H1 (cell line): Measurements from ENCODE around the gene WIPF1. TPM values are rescaled to one million over a fixed set of nuclear protein-coding genes. Genes with fewer than 3 reads are reported as not detected.

Experiments used
- CTCF ChIA-PET: fragments of 300-600 bp; sonication (Branson Sonifier 250); formaldehyde crosslinking; loops from one replicate; lab custom pipeline; 2021; ENCODE audit not compliant: partially characterized antibody; lab: Charles Lee
- POLR2A ChIA-PET: fragments of 300-600 bp; sonication (Branson Sonifier 250); formaldehyde crosslinking; loops from one replicate; lab custom pipeline; 2021; ENCODE audit warnings: inconsistent platforms; ENCODE audit not compliant: partially characterized antibody; lab: Charles Lee
- DNase-seq, 2 experiments: peaks; one replicate each; pipeline versions ENCODE4 v3.0.0 to v3.0.0-alpha.2; 2010 to 2022; ENCODE audit warnings: low spot score in 2 of 2, low read depth in 1 of 2, mixed read lengths in 1 of 2
- FAIRE-seq: peaks from 2 replicates; lab custom pipeline; 2011; peaks lifted over from hg19 to GRCh38; lab: Jason Lieb, UNC
- H2AFZ ChIP-seq: 2 replicates; pipeline ENCODE4 v1.8.1; 2012; ENCODE audit warnings: low read length, inconsistent platforms
- H2AK5ac ChIP-seq: 2 replicates; pipeline ENCODE4 v1.6.1; 2013; ENCODE audit warnings: low read depth, low read length
- H2BK120ac ChIP-seq: replicated peaks from 2 replicates; pipeline ENCODE3; 2013; ENCODE audit warnings: low read depth, low read length, inconsistent platforms
- H2BK12ac ChIP-seq: 2 replicates; pipeline ENCODE4 v1.6.1; 2013; ENCODE audit warnings: low read depth, low read length
- H2BK15ac ChIP-seq: 2 replicates; pipeline ENCODE4 v1.6.1; 2013; ENCODE audit warnings: low read length
- H2BK20ac ChIP-seq: 2 replicates; pipeline ENCODE4 v1.6.1; 2013; ENCODE audit warnings: low read length
- H2BK5ac ChIP-seq: 2 replicates; pipeline ENCODE4 v1.6.1; 2013; ENCODE audit warnings: low read depth, low read length
- H3K14ac ChIP-seq: 2 replicates; pipeline ENCODE4 v1.6.1; 2013; ENCODE audit warnings: inconsistent platforms; ENCODE audit not compliant: insufficient read length
- H3K18ac ChIP-seq: 2 replicates; pipeline ENCODE4 v1.6.1; 2013; ENCODE audit warnings: low read length; ENCODE audit errors: extremely low read depth
- H3K23ac ChIP-seq: 2 replicates; pipeline ENCODE4 v1.6.1; 2013; ENCODE audit warnings: inconsistent platforms; ENCODE audit not compliant: insufficient read length
- H3K23me2 ChIP-seq: 2 replicates; pipeline ENCODE4 v1.6.1; 2013; ENCODE audit warnings: low read depth, low read length
- H3K27ac ChIP-seq: 2 replicates; pipeline ENCODE4 v1.6.1; 2011; ENCODE audit warnings: low read depth, low read length, inconsistent platforms
- H3K27me3 ChIP-seq, 4 experiments: replicated peaks in 1 of 4; 1 replicate in 1 of 4; 2 replicates in 3 of 4; pipeline versions ENCODE4 v1.6.1 to v1.8.1; 2011 to 2013; ENCODE audit warnings: low read length in 3 of 4, mild to moderate bottlenecking in 3 of 4, inconsistent platforms in 2 of 4, mixed read lengths in 2 of 4, moderate library complexity in 1 of 4; ENCODE audit not compliant: control insufficient read depth in 3 of 4, insufficient read depth in 3 of 4; ENCODE audit errors: extremely low read depth in 1 of 4
- H3K36me3 ChIP-seq, 4 experiments: 2 replicates each; pipeline versions ENCODE4 v1.6.1 to v1.8.1; 2011 to 2013; ENCODE audit warnings: mild to moderate bottlenecking in 4 of 4, low read length in 3 of 4, moderate library complexity in 2 of 4, control low read depth in 1 of 4, inconsistent platforms in 1 of 4; ENCODE audit not compliant: insufficient read depth in 4 of 4, control insufficient read depth in 2 of 4
- H3K4ac ChIP-seq: replicated peaks from 2 replicates; pipeline ENCODE3; 2013; ENCODE audit warnings: low read length, low read depth, mixed read lengths, inconsistent platforms; ENCODE audit not compliant: insufficient read length
- H3K4me1 ChIP-seq, 4 experiments: replicated peaks in 1 of 4; 1 replicate in 1 of 4; 2 replicates in 3 of 4; pipeline versions ENCODE4 v1.6.1 to v1.8.1; 2011 to 2013; ENCODE audit warnings: low read length in 3 of 4, inconsistent platforms in 2 of 4, mixed read lengths in 1 of 4; ENCODE audit not compliant: insufficient read depth in 4 of 4, control insufficient read depth in 3 of 4
- H3K4me2 ChIP-seq, 2 experiments: 2 replicates each; pipeline versions ENCODE4 v1.6.1 to v1.8.1; 2011 to 2013; ENCODE audit warnings: low read depth in 2 of 2, low read length in 2 of 2, control low read depth in 1 of 2, inconsistent platforms in 1 of 2, mild to moderate bottlenecking in 1 of 2; ENCODE audit not compliant: insufficient read depth in 1 of 2
- H3K4me3 ChIP-seq, 4 experiments: fragments of 200-600, 300-600 bp in 1 of 4; sonication (generic), shearing (Covaris generic), sonication (Bioruptor Twin) in 1 of 4; 2 replicates each; pipeline versions ENCODE4 v1.5.1 to v1.8.1; 2011 to 2016; ENCODE audit warnings: low read length in 4 of 4, low read depth in 3 of 4, control low read depth in 2 of 4, inconsistent platforms in 2 of 4, mild to moderate bottlenecking in 2 of 4, mixed read lengths in 1 of 4, moderate library complexity in 1 of 4; ENCODE audit not compliant: insufficient read depth in 2 of 4; ENCODE audit errors: extremely low read depth in 1 of 4
- H3K56ac ChIP-seq: replicated peaks from 2 replicates; pipeline ENCODE3; 2013; ENCODE audit warnings: low read depth, mild to moderate bottlenecking, mixed read lengths, low read length, inconsistent platforms; ENCODE audit not compliant: insufficient read length
- H3K79me1 ChIP-seq: 2 replicates; pipeline ENCODE4 v1.6.1; 2013; ENCODE audit warnings: low read depth, low read length, control low read depth
- H3K79me2 ChIP-seq, 2 experiments: 2 replicates each; pipeline versions ENCODE4 v1.6.1 to v1.8.1; 2012 to 2013; ENCODE audit warnings: low read length in 2 of 2, mild to moderate bottlenecking in 2 of 2, inconsistent platforms in 1 of 2; ENCODE audit not compliant: insufficient read depth in 2 of 2, control insufficient read depth in 1 of 2
- H3K9ac ChIP-seq, 4 experiments: replicated peaks in 1 of 4; 1 replicate in 1 of 4; 2 replicates in 3 of 4; pipeline versions ENCODE4 v1.6.1 to v1.8.1; 2011 to 2013; ENCODE audit warnings: low read depth in 3 of 4, low read length in 3 of 4, control low read depth in 2 of 4, mild to moderate bottlenecking in 2 of 4, moderate library complexity in 2 of 4, inconsistent platforms in 1 of 4; ENCODE audit errors: extremely low read depth in 1 of 4
- H3K9me3 ChIP-seq, 2 experiments: 2 replicates each; pipeline versions ENCODE4 v1.6.1 to v1.8.1; 2012 to 2013; ENCODE audit warnings: mild to moderate bottlenecking in 2 of 2, moderate library complexity in 2 of 2, control low read depth in 1 of 2, inconsistent platforms in 1 of 2, low read depth in 1 of 2, low read length in 1 of 2, mixed read lengths in 1 of 2; ENCODE audit not compliant: insufficient read depth in 2 of 2
- H4K20me1 ChIP-seq, 2 experiments: replicated peaks in 1 of 2; 2 replicates each; pipeline versions ENCODE3 to v1.8.1; 2011 to 2013; ENCODE audit warnings: inconsistent platforms in 2 of 2, low read length in 2 of 2, mild to moderate bottlenecking in 1 of 2; ENCODE audit not compliant: insufficient read depth in 2 of 2, control insufficient read depth in 1 of 2
- H4K5ac ChIP-seq: 2 replicates; pipeline ENCODE4 v1.6.1; 2013; ENCODE audit warnings: low read length, low read depth, mixed read lengths, inconsistent platforms; ENCODE audit not compliant: insufficient read length
- H4K8ac ChIP-seq: 2 replicates; pipeline ENCODE4 v1.8.0; 2013; ENCODE audit warnings: mild to moderate bottlenecking, moderate library complexity, low read length, inconsistent platforms; ENCODE audit not compliant: insufficient read depth; ENCODE audit errors: extremely low read depth
- H4K91ac ChIP-seq: replicated peaks from 2 replicates; pipeline ENCODE3; 2013; ENCODE audit warnings: low read length, mixed read lengths, inconsistent platforms; ENCODE audit not compliant: insufficient read length
- CHD1 ChIP-seq: IDR thresholded peaks from 2 replicates; pipeline ENCODE4 v1.6.1; 2012; ENCODE audit warnings: low read depth, low read length, improper control_type of control experiment
- POLR2A ChIP-seq, 2 experiments: IDR thresholded peaks; 1 replicate in 1 of 2; 2 replicates in 1 of 2; pipeline ENCODE4 v1.6.1; 2011; ENCODE audit warnings: low read depth in 2 of 2, low read length in 2 of 2, mild to moderate bottlenecking in 2 of 2; ENCODE audit errors: control extremely low read depth in 1 of 2
- TAF1 ChIP-seq: IDR thresholded peaks from 2 replicates; pipeline ENCODE4 v1.6.1; 2011; ENCODE audit warnings: mild to moderate bottlenecking, low read depth, low read length
- polyA plus RNA-seq, 7 experiments: library from polyadenylated mRNA; depleted of rRNA in 3 of 7; stranded (reverse) in 5 of 7; unstranded in 2 of 7; fragments of >200 nt in 5 of 7; fragments of 200-250 nt in 2 of 7; gene quantifications; 1 replicate in 5 of 7; 2 replicates in 1 of 7; 4 replicates in 1 of 7; pipeline versions ENCODE4 v1.2.1 to v1.2.3, GENCODE V29; 2011 to 2013; ENCODE audit warnings: missing spikeins in 2 of 7, mixed read lengths in 2 of 7
- total RNA-seq: library from RNA; stranded (reverse); fragmentation: NEBNext Ultra II Directional; extraction: Animal tissue kit (Norgen Biotek cat#: 25700); gene quantifications from 2 replicates; pipeline ENCODE4 v1.2.1, GENCODE V29; 2021

Gene WIPF1
- total and polyA plus RNA-seq, 2 of the 8 experiments (the other 6 are each of a cell fraction or from before 2014, with no cell fraction given) = 4.7 to 5.2 TPM

DNA sequence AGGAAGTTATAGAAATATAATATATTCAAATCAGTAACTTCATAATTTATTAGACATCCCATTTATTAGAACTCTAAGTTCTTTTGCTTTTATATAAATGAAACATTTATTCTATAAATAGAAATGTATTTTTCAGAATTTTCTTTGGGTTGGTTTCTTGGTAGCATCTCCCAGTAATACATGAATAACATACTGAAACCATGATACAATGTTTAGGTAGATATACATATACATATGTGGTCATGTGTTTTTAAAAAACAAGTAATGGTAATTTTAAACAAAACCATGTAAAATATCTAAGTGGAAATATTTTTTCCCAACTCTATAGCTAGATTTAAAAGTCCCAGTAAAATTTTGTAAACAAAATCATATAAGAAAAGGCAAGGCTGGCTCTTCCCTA is 36.9 kb downstream of the WIPF1 start:
- TF ChIP-seq TAF1 = no peak
- TF ChIP-seq POLR2A (IDR thresholded peaks at IDR 0.05; ENCODE audit: control extremely low read depth in 1 of 2, low read depth in 2 of 2, low read length in 2 of 2) = no peak
- no peak for TF ChIP-seq CHD1
- Histone ChIP-seq H3K9me3 (no peaks in the 10 kb centered on the region), H4K8ac (no peak overlapping the region), H3K79me2 (no peaks in the 10 kb centered on the region), H4K5ac (no peak overlapping the region), H3K27me3 (no peaks in the 10 kb centered on the region), H3K4me1 (no peaks in the 10 kb centered on the region), H2BK12ac (no peak overlapping the region), H3K79me1 (no peaks in the 10 kb centered on the region), H2AK5ac (no peak overlapping the region), H3K18ac (no peak overlapping the region), H3K23ac (no peak overlapping the region), H2AFZ (no peak overlapping the region), H2BK15ac (no peak overlapping the region), H3K27ac (no peak overlapping the region), H3K4me3 (no peak overlapping the region), H3K4ac (no peak overlapping the region), H3K9ac (no peak overlapping the region), H2BK5ac (no peak overlapping the region), H3K4me2 (no peak overlapping the region), H4K20me1 (no peaks in the 10 kb centered on the region), H3K23me2 (no peaks in the 10 kb centered on the region), H3K14ac (no peak overlapping the region), H2BK120ac (no peak overlapping the region), H4K91ac (no peak overlapping the region), H3K36me3 (no peaks in the 10 kb centered on the region), H2BK20ac (no peak overlapping the region), H3K56ac (no peak overlapping the region)
- ChIA-PET POLR2A (no interaction called here), CTCF (interaction anchor here (1.4 kb wide), 1 partner anchor 136 kb away, joined by 3 read pairs; no protein-coding TSS in a partner anchor)
- FAIRE-seq (no peak), DNase-seq (no peak)
